K562 (cell line): ENCODE measurements around the gene KPNA1. TPM values are rescaled to one million over a fixed set of nuclear protein-coding genes. Genes with fewer than 3 reads are reported as not detected.

ENCODE experiments used
- ATAC-seq: fragments of 200-7000 bp; cut with Tn5 transposase; 3 replicates; pipeline ENCODE4 v1.9.1; 2020; ENCODE audit warnings: moderate library complexity
- BruUV-seq: library from RNA; stranded (reverse); fragments of 400-500 nt; replicated peaks from 2 replicates; lab custom pipeline; 2021; lab: Mats Ljungman, UMichigan
- CTCF ChIA-PET: fragments of 300-600 bp; formaldehyde crosslinking; extraction: SDS; loops from one replicate; lab custom pipeline; 2021; ENCODE audit warnings: low intra/inter-chr PET ratio; lab: Yijun Ruan, JAX
- POLR2A ChIA-PET: fragments of 300-600, 350-650 bp; sonication (Branson Sonifier 250); formaldehyde crosslinking; extraction: SDS; loops from one replicate; lab custom pipeline; 2021; ENCODE audit warnings: antibody characterized with exemption, inconsistent platforms; lab: Yijun Ruan, JAX
- DNase-seq, 4 experiments: peaks; one replicate each; pipeline versions ENCODE4 v3.0.0 to v3.0.0-alpha.2; 2011 to 2018; ENCODE audit warnings: low spot score in 3 of 4, mixed read lengths in 3 of 4; ENCODE audit errors: extremely low read depth in 1 of 4
- FAIRE-seq: peaks from 2 replicates; lab custom pipeline; 2011; peaks lifted over from hg19 to GRCh38; lab: Jason Lieb, UNC
- H2AFZ ChIP-seq: 2 replicates; pipeline ENCODE4 v1.6.0; 2011; ENCODE audit warnings: low read depth, low read length, control low read depth, inconsistent platforms
- H3K27ac ChIP-seq: fragments of 200-600 bp; 3 replicates; pipeline ENCODE4 v1.8.0; 2011; ENCODE audit warnings: low read depth, mild to moderate bottlenecking, control low read depth, inconsistent platforms, low read length, moderate library complexity, mixed read lengths; ENCODE audit errors: extremely low read depth
- H3K27me3 ChIP-seq, 2 experiments: fragments of 300-600 bp in 1 of 2; 2 replicates in 1 of 2; 3 replicates in 1 of 2; pipeline versions ENCODE4 v1.6.0 to v1.8.0; 2011; ENCODE audit warnings: inconsistent platforms in 2 of 2, low read length in 2 of 2, mild to moderate bottlenecking in 1 of 2, mixed read lengths in 1 of 2, moderate library complexity in 1 of 2; ENCODE audit not compliant: control insufficient read depth in 2 of 2, insufficient read depth in 2 of 2
- H3K36me3 ChIP-seq: fragments of 300-600 bp; 3 replicates; pipeline ENCODE4 v1.8.0; 2011; ENCODE audit warnings: mild to moderate bottlenecking, low read length, inconsistent platforms; ENCODE audit not compliant: control insufficient read depth, insufficient read depth
- H3K4me1 ChIP-seq, 2 experiments: fragments of 200-600 bp in 1 of 2; replicated peaks in 1 of 2; 2 replicates in 1 of 2; 3 replicates in 1 of 2; pipeline versions ENCODE4 v1.5.1 to v1.8.0; 2011; ENCODE audit warnings: inconsistent platforms in 2 of 2, low read length in 2 of 2, mild to moderate bottlenecking in 1 of 2, mixed read lengths in 1 of 2, moderate library complexity in 1 of 2; ENCODE audit not compliant: control insufficient read depth in 2 of 2, insufficient read depth in 2 of 2
- H3K4me2 ChIP-seq: 2 replicates; pipeline ENCODE4 v1.6.1; 2011; ENCODE audit warnings: low read length, control low read depth, inconsistent platforms, mixed read lengths; ENCODE audit not compliant: insufficient read depth
- H3K4me3 ChIP-seq: fragments of 200-600 bp; sonication (generic), shearing (Covaris generic); 2 replicates; pipeline ENCODE4 v1.5.1; 2016; ENCODE audit warnings: control low read depth, inconsistent platforms
- H3K79me2 ChIP-seq: fragments of 200-600 bp; 3 replicates; pipeline ENCODE4 v1.8.0; 2011; ENCODE audit warnings: low read length, inconsistent platforms; ENCODE audit not compliant: control insufficient read depth, insufficient read depth
- H3K9ac ChIP-seq, 2 experiments: 2 replicates each; pipeline versions ENCODE4 v1.6.0 to v1.6.1; 2011; ENCODE audit warnings: low read depth in 2 of 2, low read length in 2 of 2, control low read depth in 1 of 2, inconsistent platforms in 1 of 2, mild to moderate bottlenecking in 1 of 2, mixed read lengths in 1 of 2; ENCODE audit not compliant: insufficient read depth in 1 of 2
- H3K9me1 ChIP-seq: one replicate; pipeline ENCODE4 v1.6.0; 2011; ENCODE audit warnings: inconsistent platforms, mild to moderate bottlenecking, low read length, moderate library complexity; ENCODE audit not compliant: control insufficient read depth, insufficient read depth
- H3K9me3 ChIP-seq: replicated peaks from 2 replicates; pipeline ENCODE4 v1.5.1; 2011; ENCODE audit warnings: low read depth, low read length, inconsistent platforms; ENCODE audit not compliant: control insufficient read depth, insufficient read depth
- H4K20me1 ChIP-seq: replicated peaks from 2 replicates; pipeline ENCODE4 v1.6.1; 2011; ENCODE audit warnings: low read length, inconsistent platforms, mixed read lengths; ENCODE audit not compliant: control insufficient read depth, insufficient read depth
- BRD9 ChIP-seq: fragments of 450-650 bp; IDR thresholded peaks from 2 replicates; pipeline ENCODE4 v1.6.1; 2018; ENCODE audit warnings: low read depth; ENCODE audit not compliant: partially characterized antibody
- HDAC3 ChIP-seq: fragments of 450-650 bp; IDR thresholded peaks from 2 replicates; pipeline ENCODE4 v1.6.1; 2018; ENCODE audit warnings: borderline replicate concordance, mild to moderate bottlenecking, moderate library complexity; ENCODE audit not compliant: partially characterized antibody
- HMBOX1 ChIP-seq: sonication (generic); IDR thresholded peaks from 2 replicates; pipeline ENCODE4 v1.6.1; 2016
- NFE2L1 ChIP-seq: fragments of 450-650 bp; IDR thresholded peaks from 2 replicates; pipeline ENCODE4 v1.6.1; 2016; ENCODE audit warnings: missing genetic modification characterization, low read depth, mild to moderate bottlenecking, missing compliant biosample characterization, moderate library complexity, borderline replicate concordance
- NR2C2 ChIP-seq, 2 experiments: fragments of 200-800 bp in 1 of 2; sonication (Bioruptor generic) in 1 of 2; sonication (generic) in 1 of 2; formaldehyde crosslinking in 1 of 2; IDR thresholded peaks; 2 replicates each; pipeline versions ENCODE4 v1.6.1 to v1.8.0; 2016 to 2022; ENCODE audit warnings: mild to moderate bottlenecking in 1 of 2, missing compliant biosample characterization in 1 of 2, missing genetic modification characterization in 1 of 2, missing genetic modification reagents in 1 of 2
- SIX5 ChIP-seq, 2 experiments: IDR thresholded peaks; 2 replicates each; pipeline ENCODE4 v1.6.1; 2011; ENCODE audit warnings: low read length in 2 of 2, borderline replicate concordance in 1 of 2, low read depth in 1 of 2, mild to moderate bottlenecking in 1 of 2, moderate library complexity in 1 of 2; ENCODE audit not compliant: insufficient read depth in 1 of 2
- SNIP1 ChIP-seq: fragments of 450-650 bp; IDR thresholded peaks from 2 replicates; pipeline ENCODE4 v1.7.1; 2017; ENCODE audit warnings: low read depth, mild to moderate bottlenecking
- ZKSCAN3 ChIP-seq: fragments of 250-450 bp; sonication (Bioruptor Pico); IDR thresholded peaks from 2 replicates; pipeline ENCODE4 v1.4.0; 2020
- ZNF239 ChIP-seq: fragments of 250-450 bp; sonication (Bioruptor Pico); IDR thresholded peaks from 2 replicates; pipeline ENCODE4 v1.4.0; 2020; ENCODE audit warnings: mild to moderate bottlenecking
- ZNF354B ChIP-seq: fragments of 250-450 bp; sonication (Bioruptor Pico); IDR thresholded peaks from 2 replicates; pipeline ENCODE4 v1.4.0; 2020
- WGBS: fragments of 100-300 bp; shearing (Covaris generic); methylation state at CpG from one replicate; pipeline ENCODE4 v1.1.6; 2016; ENCODE audit warnings: low coverage, mixed read lengths; ENCODE audit not compliant: insufficient coverage; ENCODE audit errors: missing lambda C conversion rate; 5-methylcytosine and 5-hydroxymethylcytosine counted together
- in situ Hi-C: fragments of 300-500 bp; cut with MboI; formaldehyde crosslinking; loops from 4 replicates; pipeline ENCODE4 v1.15.0; 2018; ENCODE audit warnings: inconsistent platforms, mixed read lengths
- intact Hi-C: fragments of 100-400 bp; cut with micrococcal nuclease; formaldehyde crosslinking; loops from 2 replicates; pipeline ENCODE4 v1.14.2; 2022
- polyA plus RNA-seq, 8 experiments: library from polyadenylated mRNA; depleted of rRNA in 4 of 8; stranded (reverse) in 5 of 8; unstranded in 3 of 8; fragments of >200 nt; fragmentation: Nextera tagmentation in 2 of 8; fragmentation: Illumina TruSeq in 1 of 8; extraction: Ambion mirVana in 2 of 8; extraction: Trizol in 1 of 8; gene quantifications; 2 replicates each; pipeline versions ENCODE4 v1.2.1 to v1.2.3, GENCODE V29; 2011 to 2014; ENCODE audit warnings: inconsistent platforms in 1 of 8, missing spikeins in 1 of 8
- total RNA-seq, 7 experiments: library from RNA; depleted of rRNA in 6 of 7; stranded (reverse); fragments of >200 nt in 6 of 7; fragmentation: Illumina TruSeq in 2 of 7; extraction: Trizol in 2 of 7; gene quantifications; 2 replicates each; pipeline versions ENCODE4 v1.2.1 to v1.2.3, GENCODE V29; 2011 to 2021; ENCODE audit warnings: low replicate concordance in 1 of 7
- TF ChIP-seq, protein P1 (sequence below), 3 experiments: IDR thresholded peaks in 2 of 3; conservative IDR thresholded peaks in 1 of 3; 2 replicates each; pipeline ENCODE4 v1.5.1; 2011 to 2012; ENCODE audit warnings: low read length in 3 of 3, mild to moderate bottlenecking in 3 of 3, control low read depth in 2 of 3, improper control_type of control experiment in 1 of 3, inconsistent platforms in 1 of 3, low read depth in 1 of 3, mixed read lengths in 1 of 3, moderate library complexity in 1 of 3; ENCODE audit not compliant: insufficient read depth in 2 of 3
- TF ChIP-seq, protein P2 (sequence below): fragments of 450-650 bp; IDR thresholded peaks from 2 replicates; pipeline ENCODE4 v1.6.1; 2018; ENCODE audit not compliant: partially characterized antibody
- TF ChIP-seq, protein P3 (sequence below): fragments of 250-450 bp; sonication (Bioruptor Pico); IDR thresholded peaks from 2 replicates; pipeline ENCODE4 v1.8.0; 2022; ENCODE audit warnings: inconsistent platforms

Gene KPNA1
- total and polyA plus RNA-seq, 9 of the 15 experiments (the other 6 are each of a cell fraction or from before 2014, with no cell fraction given), result 9.3 to 53.8 (median 33.5) TPM

DNA sequence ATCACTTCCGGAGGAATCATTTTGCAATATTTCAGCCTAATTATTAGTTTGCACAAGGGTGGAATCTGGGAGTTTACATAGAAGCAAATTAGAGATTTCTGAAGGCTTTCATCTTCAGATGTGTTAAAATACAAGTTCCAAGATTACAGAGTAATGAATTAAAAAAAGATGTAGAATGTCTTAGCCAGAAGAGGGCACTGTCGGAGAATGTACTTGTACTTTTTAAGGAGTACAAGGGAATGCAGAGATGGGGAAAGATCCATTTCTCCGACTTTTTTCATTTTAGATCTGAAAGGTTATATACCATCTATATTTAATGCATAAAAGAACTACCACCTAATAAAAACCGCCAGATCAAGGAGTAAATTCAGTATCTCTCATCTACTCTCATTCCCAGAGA is 55.7 kb downstream of the KPNA1 start:
- Histone ChIP-seq H4K20me1 (no peaks in the 10 kb centered on the region), H3K36me3 (peaks cover 79% of the 10 kb centered on the region), H3K27me3 (no peaks in the 10 kb centered on the region), H3K4me1 (no peaks in the 10 kb centered on the region), H3K27ac (no peak overlapping the region), H3K79me2 (no peaks in the 10 kb centered on the region), H3K9ac (no peak overlapping the region), H3K4me2 (no peak overlapping the region), H2AFZ (no peak overlapping the region), H3K9me1 (no peaks in the 10 kb centered on the region), H3K4me3 (no peak overlapping the region), H3K9me3 (no peaks in the 10 kb centered on the region)
- BruUV-seq, result no TSS peak
- 47% methylated on average over 3 of the region's 4 CpGs for WGBS
- DNase-seq (peak in 1 of 4 experiments; percentile 15), ATAC-seq (no peak), FAIRE-seq (no peak)
- in situ Hi-C loops (no loop called here), intact Hi-C loops (loop anchor here (1.0 to 10.0 kb wide), 3 partner anchors 58 to 220 kb away; partner anchors contain the start of genes DTX3L and PARP9)
- CTCF ChIA-PET, result interaction anchor here (1.2 kb wide), 1 partner anchor 220 kb away, joined by 4 read pairs; no protein-coding TSS in a partner anchor
- POLR2A ChIA-PET, result no interaction called here
- no peak for TF ChIP-seq ZNF239
- TF ChIP-seq HDAC3, result no peak
- no peak for TF ChIP-seq HMBOX1
- no peak for TF ChIP-seq NFE2L1 (tag)
- no peak for TF ChIP-seq ZKSCAN3 (CRISPR knock-in tag)
- TF ChIP-seq NR2C2 (CRISPR knock-in tag; IDR thresholded peaks at IDR 0.05), result no peak
- no peak for TF ChIP-seq NR2C2 (tag; IDR thresholded peaks at IDR 0.05)
- TF ChIP-seq BRD9, result no peak
- TF ChIP-seq, protein P1, sequence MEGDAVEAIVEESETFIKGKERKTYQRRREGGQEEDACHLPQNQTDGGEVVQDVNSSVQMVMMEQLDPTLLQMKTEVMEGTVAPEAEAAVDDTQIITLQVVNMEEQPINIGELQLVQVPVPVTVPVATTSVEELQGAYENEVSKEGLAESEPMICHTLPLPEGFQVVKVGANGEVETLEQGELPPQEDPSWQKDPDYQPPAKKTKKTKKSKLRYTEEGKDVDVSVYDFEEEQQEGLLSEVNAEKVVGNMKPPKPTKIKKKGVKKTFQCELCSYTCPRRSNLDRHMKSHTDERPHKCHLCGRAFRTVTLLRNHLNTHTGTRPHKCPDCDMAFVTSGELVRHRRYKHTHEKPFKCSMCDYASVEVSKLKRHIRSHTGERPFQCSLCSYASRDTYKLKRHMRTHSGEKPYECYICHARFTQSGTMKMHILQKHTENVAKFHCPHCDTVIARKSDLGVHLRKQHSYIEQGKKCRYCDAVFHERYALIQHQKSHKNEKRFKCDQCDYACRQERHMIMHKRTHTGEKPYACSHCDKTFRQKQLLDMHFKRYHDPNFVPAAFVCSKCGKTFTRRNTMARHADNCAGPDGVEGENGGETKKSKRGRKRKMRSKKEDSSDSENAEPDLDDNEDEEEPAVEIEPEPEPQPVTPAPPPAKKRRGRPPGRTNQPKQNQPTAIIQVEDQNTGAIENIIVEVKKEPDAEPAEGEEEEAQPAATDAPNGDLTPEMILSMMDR (IDR thresholded peaks at IDR 0.05 in 2 of 3, conservative IDR thresholded peaks at IDR 0.05 in 1 of 3; ENCODE audit: insufficient read depth in 2 of 3, low read depth in 1 of 3, low read length in 3 of 3), result peak in 2 of 3 experiments; percentile 22 to 55; a peak in 3 of 6 replicates
- TF ChIP-seq, protein P2, sequence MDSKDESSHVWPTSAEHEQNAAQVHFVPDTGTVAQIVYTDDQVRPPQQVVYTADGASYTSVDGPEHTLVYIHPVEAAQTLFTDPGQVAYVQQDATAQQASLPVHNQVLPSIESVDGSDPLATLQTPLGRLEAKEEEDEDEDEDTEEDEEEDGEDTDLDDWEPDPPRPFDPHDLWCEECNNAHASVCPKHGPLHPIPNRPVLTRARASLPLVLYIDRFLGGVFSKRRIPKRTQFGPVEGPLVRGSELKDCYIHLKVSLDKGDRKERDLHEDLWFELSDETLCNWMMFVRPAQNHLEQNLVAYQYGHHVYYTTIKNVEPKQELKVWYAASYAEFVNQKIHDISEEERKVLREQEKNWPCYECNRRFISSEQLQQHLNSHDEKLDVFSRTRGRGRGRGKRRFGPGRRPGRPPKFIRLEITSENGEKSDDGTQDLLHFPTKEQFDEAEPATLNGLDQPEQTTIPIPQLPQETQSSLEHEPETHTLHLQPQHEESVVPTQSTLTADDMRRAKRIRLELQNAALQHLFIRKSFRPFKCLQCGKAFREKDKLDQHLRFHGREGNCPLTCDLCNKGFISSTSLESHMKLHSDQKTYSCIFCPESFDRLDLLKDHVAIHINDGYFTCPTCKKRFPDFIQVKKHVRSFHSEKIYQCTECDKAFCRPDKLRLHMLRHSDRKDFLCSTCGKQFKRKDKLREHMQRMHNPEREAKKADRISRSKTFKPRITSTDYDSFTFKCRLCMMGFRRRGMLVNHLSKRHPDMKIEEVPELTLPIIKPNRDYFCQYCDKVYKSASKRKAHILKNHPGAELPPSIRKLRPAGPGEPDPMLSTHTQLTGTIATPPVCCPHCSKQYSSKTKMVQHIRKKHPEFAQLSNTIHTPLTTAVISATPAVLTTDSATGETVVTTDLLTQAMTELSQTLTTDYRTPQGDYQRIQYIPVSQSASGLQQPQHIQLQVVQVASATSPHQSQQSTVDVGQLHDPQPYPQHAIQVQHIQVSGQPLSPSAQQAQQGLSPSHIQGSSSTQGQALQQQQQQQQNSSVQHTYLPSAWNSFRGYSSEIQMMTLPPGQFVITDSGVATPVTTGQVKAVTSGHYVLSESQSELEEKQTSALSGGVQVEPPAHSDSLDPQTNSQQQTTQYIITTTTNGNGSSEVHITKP, result no peak
- TF ChIP-seq SIX5 (IDR thresholded peaks at IDR 0.05; ENCODE audit: borderline replicate concordance in 1 of 2, insufficient read depth in 1 of 2, low read depth in 1 of 2, low read length in 2 of 2), result no peak
- no peak for TF ChIP-seq ZNF354B (CRISPR knock-in tag)
- TF ChIP-seq, protein P3, sequence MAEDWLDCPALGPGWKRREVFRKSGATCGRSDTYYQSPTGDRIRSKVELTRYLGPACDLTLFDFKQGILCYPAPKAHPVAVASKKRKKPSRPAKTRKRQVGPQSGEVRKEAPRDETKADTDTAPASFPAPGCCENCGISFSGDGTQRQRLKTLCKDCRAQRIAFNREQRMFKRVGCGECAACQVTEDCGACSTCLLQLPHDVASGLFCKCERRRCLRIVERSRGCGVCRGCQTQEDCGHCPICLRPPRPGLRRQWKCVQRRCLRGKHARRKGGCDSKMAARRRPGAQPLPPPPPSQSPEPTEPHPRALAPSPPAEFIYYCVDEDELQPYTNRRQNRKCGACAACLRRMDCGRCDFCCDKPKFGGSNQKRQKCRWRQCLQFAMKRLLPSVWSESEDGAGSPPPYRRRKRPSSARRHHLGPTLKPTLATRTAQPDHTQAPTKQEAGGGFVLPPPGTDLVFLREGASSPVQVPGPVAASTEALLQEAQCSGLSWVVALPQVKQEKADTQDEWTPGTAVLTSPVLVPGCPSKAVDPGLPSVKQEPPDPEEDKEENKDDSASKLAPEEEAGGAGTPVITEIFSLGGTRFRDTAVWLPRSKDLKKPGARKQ, result no peak
- TF ChIP-seq SNIP1, result no peak
